Skin epidermis (tissue), 12 donors: ENCODE results near the gene FOXL3.
"Not testable (repeated sequence)": the region's sequence is repeated elsewhere in the genome, so short reads cannot be mapped to it uniquely, and the experiment has no call there.

Experiments used
- H3K27ac ChIP-seq, 21 experiments: fragments of 200-600 bp; sonication (generic) in 11 of 21; one replicate each; pipeline ENCODE4 v1.5.0; 2020; ENCODE audit warnings: mild to moderate bottlenecking in 3 of 21, inconsistent platforms in 2 of 21, moderate library complexity in 2 of 21
- H3K4me3 ChIP-seq, 7 experiments: fragments of 200-600 bp; sonication (generic) in 2 of 7; one replicate each; pipeline ENCODE4 v1.5.0; 2020; ENCODE audit warnings: inconsistent platforms in 2 of 7, mild to moderate bottlenecking in 2 of 7, moderate library complexity in 1 of 7

Gene FOXL3

GRCh38 chr7:254337-255037 lies 35.5 kb upstream of the FOXL3 start:
- H3K27ac ChIP-seq = no peak overlapping the region
- no peak overlapping the region for H3K4me3 ChIP-seq

GRCh38 chr7:255038-255435 lies 34.9 kb upstream of the FOXL3 start:
- no peak overlapping the region for H3K4me3 ChIP-seq
- no peak overlapping the region for H3K27ac ChIP-seq

GRCh38 chr7:255721-256361 lies 34.1 kb upstream of the FOXL3 start:
- Histone ChIP-seq H3K4me3 (no peak overlapping the region), H3K27ac (no peak overlapping the region)

- Histone ChIP-seq H3K4me3 (no peak overlapping the region), H3K27ac (no peak overlapping the region)
Observed at GRCh38 chr7:256461-256940, 33.5 kb upstream of the FOXL3 start.

- no peak overlapping the region for H3K4me3 ChIP-seq
- no peak overlapping the region for H3K27ac ChIP-seq
Observed at GRCh38 chr7:256981-257646, 32.9 kb upstream of the FOXL3 start.

GRCh38 chr7:257647-257992 lies 32.4 kb upstream of the FOXL3 start:
- H3K27ac ChIP-seq = no peak overlapping the region

GRCh38 chr7:258476-259190 lies 31.3 kb upstream of the FOXL3 start:
- Histone ChIP-seq H3K4me3 (no peak overlapping the region), H3K27ac (no peak overlapping the region)

More at GRCh38 chr7:257647-257992, 32.4 kb upstream of the FOXL3 start:
- H3K4me3 ChIP-seq = no peak overlapping the region

GRCh38 chr7:259191-259505 lies 30.8 kb upstream of the FOXL3 start:
- Histone ChIP-seq H3K4me3 (no peak overlapping the region), H3K27ac (no peak overlapping the region)

GRCh38 chr7:259751-260405 lies 30.1 kb upstream of the FOXL3 start:
- H3K27ac ChIP-seq = no peak overlapping the region
- H3K4me3 ChIP-seq = no peak overlapping the region

GRCh38 chr7:260441-261281 lies 29.3 kb upstream of the FOXL3 start:
- H3K27ac ChIP-seq = no peak overlapping the region
- no peak overlapping the region for H3K4me3 ChIP-seq

GRCh38 chr7:261341-262250 lies 28.4 kb upstream of the FOXL3 start:
- Histone ChIP-seq H3K4me3 (no peak overlapping the region), H3K27ac (no peak overlapping the region)

GRCh38 chr7:262251-262572 lies 27.8 kb upstream of the FOXL3 start:
- Histone ChIP-seq H3K4me3 (no peak overlapping the region), H3K27ac (no peak overlapping the region)

- H3K27ac ChIP-seq, H3K4me3 ChIP-seq: not testable (repeated sequence)
Observed at GRCh38 chr7:262631-263311, 27.2 kb upstream of the FOXL3 start.

GRCh38 chr7:263483-264351 lies 26.3 kb upstream of the FOXL3 start:
- not testable (repeated sequence) for H3K4me3 ChIP-seq
- peak overlapping the region in 1 of 21 experiments; percentile 23 for H3K27ac ChIP-seq

- H3K4me3 ChIP-seq = no peak overlapping the region
Observed at GRCh38 chr7:264541-265191, 25.3 kb upstream of the FOXL3 start.

More at GRCh38 chr7:264541-265191, 25.3 kb upstream of the FOXL3 start:
- H3K27ac ChIP-seq = peak overlapping the region in 1 of 21 experiments; percentile 23
